IMR-90 (cell line): Measurements from ENCODE around the gene KDM3B. TPM values are rescaled to one million over a fixed set of nuclear protein-coding genes. Genes with fewer than 3 reads are reported as not detected.

Experiments used
- ATAC-seq: fragments of 200-7000 bp; cut with Tn5 transposase; 2 replicates; pipeline ENCODE4 v1.9.1; 2020; ENCODE audit warnings: low read depth, mild to moderate bottlenecking, moderate library complexity
- BruUV-seq: library from RNA; stranded (reverse); fragments of 400-500 nt; replicated peaks from 2 replicates; lab custom pipeline; 2021; lab: Mats Ljungman, UMichigan
- CTCF ChIA-PET: fragments of 300-600 bp; formaldehyde crosslinking; extraction: SDS; loops from one replicate; lab custom pipeline; 2021; ENCODE audit warnings: antibody characterized with exemption; lab: Yijun Ruan, JAX
- POLR2A ChIA-PET: fragments of 300-600 bp; sonication (Branson Sonifier 250); formaldehyde crosslinking; loops from one replicate; lab custom pipeline; 2022; ENCODE audit warnings: antibody characterized with exemption; ENCODE audit not compliant: unreplicated experiment; lab: Charles Lee
- DNase-seq: peaks from one replicate; pipeline ENCODE4 v3.0.0; 2013
- H2AFZ ChIP-seq: replicated peaks from 2 replicates; pipeline ENCODE3; 2013; ENCODE audit warnings: low read length, mild to moderate bottlenecking; ENCODE audit not compliant: poor library complexity
- H2AK5ac ChIP-seq: 2 replicates; pipeline ENCODE4 v1.6.1; 2013; ENCODE audit warnings: low read depth, low read length, inconsistent platforms
- H2AK9ac ChIP-seq: replicated peaks from 2 replicates; pipeline ENCODE3; 2013; ENCODE audit warnings: mild to moderate bottlenecking, low read depth, low read length, moderate library complexity; ENCODE audit not compliant: poor library complexity
- H2BK120ac ChIP-seq: 2 replicates; pipeline ENCODE4 v1.6.1; 2013; ENCODE audit warnings: low read depth, low read length, inconsistent platforms
- H2BK15ac ChIP-seq: 3 replicates; pipeline ENCODE4 v1.6.1; 2013; ENCODE audit warnings: low read depth, low read length, inconsistent platforms
- H2BK20ac ChIP-seq: 2 replicates; pipeline ENCODE4 v1.6.1; 2013; ENCODE audit warnings: low read depth, mild to moderate bottlenecking, inconsistent platforms, low read length, moderate library complexity
- H2BK5ac ChIP-seq: 2 replicates; pipeline ENCODE4 v1.6.1; 2013; ENCODE audit warnings: mild to moderate bottlenecking, low read depth, low read length, inconsistent platforms; ENCODE audit not compliant: poor library complexity, severe bottlenecking
- H3K14ac ChIP-seq: replicated peaks from 2 replicates; pipeline ENCODE4 v1.6.1; 2013; ENCODE audit warnings: low read depth, low read length, inconsistent platforms
- H3K18ac ChIP-seq: 2 replicates; pipeline ENCODE4 v1.6.1; 2013; ENCODE audit warnings: low read depth, low read length, control low read depth
- H3K23ac ChIP-seq: 2 replicates; pipeline ENCODE4 v1.6.1; 2013; ENCODE audit warnings: low read depth, low read length, inconsistent platforms
- H3K27ac ChIP-seq: 2 replicates; pipeline ENCODE4 v1.5.1; 2013; ENCODE audit warnings: mild to moderate bottlenecking, control low read depth, low read length; ENCODE audit not compliant: insufficient read depth
- H3K27me3 ChIP-seq: 2 replicates; pipeline ENCODE4 v1.6.1; 2013; ENCODE audit warnings: low read length; ENCODE audit not compliant: control insufficient read depth, insufficient read depth
- H3K36me3 ChIP-seq: 2 replicates; pipeline ENCODE4 v1.6.1; 2013; ENCODE audit warnings: low read length, mixed read lengths; ENCODE audit not compliant: control insufficient read depth, insufficient read depth
- H3K4ac ChIP-seq: 2 replicates; pipeline ENCODE4 v1.6.1; 2013; ENCODE audit warnings: low read depth, low read length, inconsistent platforms
- H3K4me1 ChIP-seq: 2 replicates; pipeline ENCODE4 v1.6.1; 2013; ENCODE audit warnings: low read length, mixed read lengths; ENCODE audit not compliant: control insufficient read depth, insufficient read depth
- H3K4me2 ChIP-seq: 2 replicates; pipeline ENCODE4 v1.6.1; 2013; ENCODE audit warnings: low read depth, mild to moderate bottlenecking, control low read depth, low read length, moderate library complexity
- H3K4me3 ChIP-seq: 2 replicates; pipeline ENCODE4 v1.5.1; 2013; ENCODE audit warnings: low read depth, mild to moderate bottlenecking, control low read depth, low read length, moderate library complexity; ENCODE audit not compliant: insufficient read depth
- H3K56ac ChIP-seq: 2 replicates; pipeline ENCODE4 v1.6.1; 2013; ENCODE audit warnings: low read length, inconsistent platforms; ENCODE audit not compliant: insufficient read depth; ENCODE audit errors: extremely low read depth
- H3K79me1 ChIP-seq, 2 experiments: 2 replicates each; pipeline ENCODE4 v1.6.1; 2013; ENCODE audit warnings: low read length in 2 of 2, inconsistent platforms in 1 of 2, low read depth in 1 of 2
- H3K9ac ChIP-seq: 2 replicates; pipeline ENCODE4 v1.6.1; 2013; ENCODE audit warnings: low read depth, low read length, control low read depth
- H3K9me1 ChIP-seq: 2 replicates; pipeline ENCODE4 v1.6.1; 2013; ENCODE audit warnings: low read length, inconsistent platforms; ENCODE audit not compliant: insufficient read depth
- H3K9me3 ChIP-seq: 2 replicates; pipeline ENCODE4 v1.6.1; 2013; ENCODE audit warnings: low read length; ENCODE audit not compliant: control insufficient read depth, insufficient read depth
- H4K20me1 ChIP-seq: 2 replicates; pipeline ENCODE4 v1.6.1; 2013; ENCODE audit warnings: low read length, inconsistent platforms; ENCODE audit not compliant: insufficient read depth
- H4K5ac ChIP-seq: 2 replicates; pipeline ENCODE4 v1.6.1; 2013; ENCODE audit warnings: mild to moderate bottlenecking, low read depth, low read length, control low read depth
- H4K8ac ChIP-seq, 2 experiments: 2 replicates each; pipeline ENCODE4 v1.6.1; 2013; ENCODE audit warnings: low read depth in 2 of 2, low read length in 2 of 2, control low read depth in 1 of 2, inconsistent platforms in 1 of 2
- H4K91ac ChIP-seq: 2 replicates; pipeline ENCODE4 v1.6.1; 2013; ENCODE audit warnings: low read depth, low read length, inconsistent platforms; ENCODE audit not compliant: insufficient read depth
- BHLHE40 ChIP-seq: fragments of 150-350 bp; IDR thresholded peaks from 2 replicates; pipeline ENCODE4 v1.6.1; 2016; ENCODE audit warnings: mild to moderate bottlenecking, low read depth, low read length
- CEBPB ChIP-seq: IDR thresholded peaks from 2 replicates; pipeline ENCODE4 v1.6.1; 2012; ENCODE audit warnings: low read depth, low read length, improper control_type of control experiment
- CHD1 ChIP-seq: IDR thresholded peaks from 2 replicates; pipeline ENCODE4 v1.6.1; 2012; ENCODE audit warnings: low read depth, low read length, improper control_type of control experiment
- FOS ChIP-seq: fragments of 150-350 bp; IDR thresholded peaks from 2 replicates; pipeline ENCODE4 v1.6.1; 2016; ENCODE audit warnings: low read depth, low read length
- MAFK ChIP-seq: IDR thresholded peaks from 2 replicates; pipeline ENCODE4 v1.6.1; 2012; ENCODE audit warnings: low read depth, low read length, improper control_type of control experiment
- MXI1 ChIP-seq: IDR thresholded peaks from 2 replicates; pipeline ENCODE4 v1.6.1; 2012; ENCODE audit warnings: low read depth, mild to moderate bottlenecking, low read length, moderate library complexity, borderline replicate concordance
- NFE2L2 ChIP-seq: fragments of 150-350 bp; IDR thresholded peaks from 2 replicates; pipeline ENCODE4 v1.6.1; 2016; ENCODE audit warnings: low read depth, mild to moderate bottlenecking, low read length
- POLR2A ChIP-seq: IDR thresholded peaks from 2 replicates; pipeline ENCODE4 v1.6.1; 2012; ENCODE audit warnings: mild to moderate bottlenecking, low read depth, low read length
- RAD21 ChIP-seq: IDR thresholded peaks from 2 replicates; pipeline ENCODE4 v1.6.1; 2012; ENCODE audit warnings: low read length, improper control_type of control experiment
- RCOR1 ChIP-seq: IDR thresholded peaks from 2 replicates; pipeline ENCODE4 v1.6.1; 2012; ENCODE audit warnings: mild to moderate bottlenecking, low read length, improper control_type of control experiment; ENCODE audit not compliant: insufficient replicate concordance
- RFX5 ChIP-seq: IDR thresholded peaks from 2 replicates; pipeline ENCODE4 v1.8.0; 2012; ENCODE audit warnings: low read depth, mild to moderate bottlenecking, low read length, moderate library complexity
- SMC3 ChIP-seq: fragments of 150-350 bp; IDR thresholded peaks from 2 replicates; pipeline ENCODE4 v1.6.1; 2016; ENCODE audit warnings: low read depth, mild to moderate bottlenecking, antibody characterized with exemption, low read length, moderate library complexity
- WGBS, 2 experiments: methylation state at CpG; one replicate each; pipeline versions ENCODE4 v1.1.5 to v1.1.7; 2013; ENCODE audit warnings: missing lambda C conversion rate in 2 of 2; ENCODE audit not compliant: insufficient read length in 1 of 2; ENCODE audit errors: extremely low coverage in 2 of 2; 5-methylcytosine and 5-hydroxymethylcytosine counted together
- dilution Hi-C: fragments of 300-500 bp; cut with HindIII; formaldehyde crosslinking; loops from one replicate; pipeline ENCODE4 v1.14.3; 2018; ENCODE audit warnings: low sequenced_read_pairs; ENCODE audit not compliant: unreplicated experiment
- in situ Hi-C: fragments of 300-500 bp; cut with MboI; formaldehyde crosslinking; loops from 3 replicates; pipeline ENCODE4 v1.14.3; 2019; ENCODE audit warnings: low sequenced_read_pairs, inconsistent platforms, mixed read lengths
- intact Hi-C: fragments of 100-400 bp; cut with micrococcal nuclease; formaldehyde crosslinking; loops from 2 replicates; pipeline ENCODE4 v1.10.0; 2022
- polyA plus RNA-seq, 3 experiments: library from polyadenylated mRNA; depleted of rRNA; stranded (reverse); fragments of >200 nt; gene quantifications; 2 replicates each; pipeline ENCODE4 v1.2.3, GENCODE V29; 2012; ENCODE audit warnings: low replicate concordance in 1 of 3
- total RNA-seq: library from RNA; depleted of rRNA; stranded (reverse); fragments of >200 nt; gene quantifications from 2 replicates; pipeline ENCODE4 v1.2.3, GENCODE V29; 2012
- TF ChIP-seq, protein P1 (sequence below): fragments of 150-350 bp; IDR thresholded peaks from 2 replicates; pipeline ENCODE4 v1.6.1; 2017; ENCODE audit warnings: mild to moderate bottlenecking, antibody characterized with exemption, low read length, low read depth
- TF ChIP-seq, protein P2 (sequence below): conservative IDR thresholded peaks from 2 replicates; pipeline ENCODE4 v1.5.1; 2012; ENCODE audit warnings: mild to moderate bottlenecking, low read depth, low read length, improper control_type of control experiment

Gene KDM3B
- total and polyA plus RNA-seq, 2 of the 4 experiments (the other 2 are of a cell fraction) = 19.4 to 35.8 TPM

DNA sequence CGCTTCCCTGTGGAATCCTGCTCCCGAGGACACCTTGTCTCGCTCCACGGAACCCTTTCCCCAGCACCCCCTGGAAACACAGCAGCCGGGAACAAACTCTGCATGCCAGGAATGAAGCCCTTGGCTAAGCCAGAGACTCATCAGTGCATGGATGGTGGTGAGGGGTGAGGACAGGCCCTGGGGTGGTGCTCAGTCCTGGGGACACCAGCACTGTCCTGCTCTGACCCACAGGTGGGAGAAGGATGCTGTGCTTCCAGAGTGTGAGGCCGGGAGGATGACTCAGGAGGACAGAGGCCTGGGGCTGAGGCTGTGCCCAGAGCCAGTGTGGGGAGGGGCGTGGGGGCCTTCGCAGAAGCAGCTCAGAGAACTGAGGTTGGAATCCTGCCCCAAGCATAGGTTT lies 101.6 kb downstream of the KDM3B start:
- intact Hi-C loops (no loop called here), in situ Hi-C loops (no loop called here)
- POLR2A ChIA-PET = no interaction called here

More for the DNA sequence above, 101.6 kb downstream of the KDM3B start:
- no peak overlapping the region for H2AK5ac ChIP-seq
- no peaks in the 10 kb centered on the region for H3K36me3 ChIP-seq
- peaks cover 13% of the 10 kb centered on the region for H3K27me3 ChIP-seq
- no peak for DNase-seq
- TF ChIP-seq POLR2A = no peak
- no peak for TF ChIP-seq BHLHE40
- no peak for TF ChIP-seq RCOR1
- TF ChIP-seq, protein P1, sequence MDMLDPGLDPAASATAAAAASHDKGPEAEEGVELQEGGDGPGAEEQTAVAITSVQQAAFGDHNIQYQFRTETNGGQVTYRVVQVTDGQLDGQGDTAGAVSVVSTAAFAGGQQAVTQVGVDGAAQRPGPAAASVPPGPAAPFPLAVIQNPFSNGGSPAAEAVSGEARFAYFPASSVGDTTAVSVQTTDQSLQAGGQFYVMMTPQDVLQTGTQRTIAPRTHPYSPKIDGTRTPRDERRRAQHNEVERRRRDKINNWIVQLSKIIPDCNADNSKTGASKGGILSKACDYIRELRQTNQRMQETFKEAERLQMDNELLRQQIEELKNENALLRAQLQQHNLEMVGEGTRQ = no peak
- TF ChIP-seq, protein P2, sequence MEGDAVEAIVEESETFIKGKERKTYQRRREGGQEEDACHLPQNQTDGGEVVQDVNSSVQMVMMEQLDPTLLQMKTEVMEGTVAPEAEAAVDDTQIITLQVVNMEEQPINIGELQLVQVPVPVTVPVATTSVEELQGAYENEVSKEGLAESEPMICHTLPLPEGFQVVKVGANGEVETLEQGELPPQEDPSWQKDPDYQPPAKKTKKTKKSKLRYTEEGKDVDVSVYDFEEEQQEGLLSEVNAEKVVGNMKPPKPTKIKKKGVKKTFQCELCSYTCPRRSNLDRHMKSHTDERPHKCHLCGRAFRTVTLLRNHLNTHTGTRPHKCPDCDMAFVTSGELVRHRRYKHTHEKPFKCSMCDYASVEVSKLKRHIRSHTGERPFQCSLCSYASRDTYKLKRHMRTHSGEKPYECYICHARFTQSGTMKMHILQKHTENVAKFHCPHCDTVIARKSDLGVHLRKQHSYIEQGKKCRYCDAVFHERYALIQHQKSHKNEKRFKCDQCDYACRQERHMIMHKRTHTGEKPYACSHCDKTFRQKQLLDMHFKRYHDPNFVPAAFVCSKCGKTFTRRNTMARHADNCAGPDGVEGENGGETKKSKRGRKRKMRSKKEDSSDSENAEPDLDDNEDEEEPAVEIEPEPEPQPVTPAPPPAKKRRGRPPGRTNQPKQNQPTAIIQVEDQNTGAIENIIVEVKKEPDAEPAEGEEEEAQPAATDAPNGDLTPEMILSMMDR = no peak
- TF ChIP-seq SMC3 = no peak
- no peak for TF ChIP-seq MAFK
- no peak for TF ChIP-seq CHD1
- TF ChIP-seq CEBPB = no peak
- TF ChIP-seq NFE2L2 = no peak
- TF ChIP-seq MXI1 = no peak
- no peak for TF ChIP-seq FOS
- no peak for TF ChIP-seq RFX5
- TF ChIP-seq RAD21 = no peak
- H3K4me1 ChIP-seq = no peaks in the 10 kb centered on the region; the same call in 1 of the 2 replicates
- ATAC-seq = no peak
- no peaks in the 10 kb centered on the region for H4K20me1 ChIP-seq
- no peak overlapping the region for H3K4ac ChIP-seq
- no peak overlapping the region for H3K56ac ChIP-seq
- no peaks in the 10 kb centered on the region for H3K9me3 ChIP-seq
- H2AFZ ChIP-seq = no peak overlapping the region
- H4K91ac ChIP-seq = no peak overlapping the region
- H3K79me1 ChIP-seq = no peaks in the 10 kb centered on the region
- WGBS, 2 experiments = 83% methylated on average over 2 of the region's 8 CpGs; no CpG with 5 or more reads in 1 of the 2 experiments
- dilution Hi-C loops = no loop called here
- H3K14ac ChIP-seq = no peak overlapping the region
- no peak overlapping the region for H2BK15ac ChIP-seq
- no peak overlapping the region for H3K4me3 ChIP-seq
- H3K23ac ChIP-seq = no peak overlapping the region
- H3K18ac ChIP-seq = no peak overlapping the region
- CTCF ChIA-PET = interaction anchor here (0.6 to 2.4 kb wide), 2 partner anchors 11 to 323 kb away, joined by 3 to 10 read pairs; partner anchors contain the start of gene EGR1
- BruUV-seq = no TSS peak
- H2BK20ac ChIP-seq = no peak overlapping the region
- no peak overlapping the region for H3K27ac ChIP-seq
- no peaks in the 10 kb centered on the region for H3K9me1 ChIP-seq
- no peak overlapping the region for H3K9ac ChIP-seq
- H2AK9ac ChIP-seq = no peak overlapping the region
- H2BK120ac ChIP-seq = no peak overlapping the region
- H4K5ac ChIP-seq = no peak overlapping the region
- H3K4me2 ChIP-seq = no peak overlapping the region
- no peak overlapping the region for H4K8ac ChIP-seq
- no peak overlapping the region for H2BK5ac ChIP-seq
